WTC11 (cell line): ENCODE results near the gene GP9. TPM values are rescaled to one million over a fixed set of nuclear protein-coding genes. Genes with fewer than 3 reads are reported as not detected.
A peak's percentile ranks its signal among the peaks of the same experiment; 100 is the strongest.
"Not testable (repeated sequence)": the region's sequence is repeated elsewhere in the genome, so short reads cannot be mapped to it uniquely, and the experiment has no call there.

Source experiments
- ATAC-seq: fragments of 200-7000 bp; cut with Tn5 transposase; 2 replicates; pipeline ENCODE4 v1.10.0; 2021; ENCODE audit warnings: mild to moderate bottlenecking, moderate library complexity
- CTCF ChIA-PET: fragments of 300-600 bp; sonication (Branson Sonifier 250); formaldehyde crosslinking; loops from one replicate; lab custom pipeline; 2021; ENCODE audit warnings: antibody characterized with exemption; lab: Charles Lee
- POLR2A ChIA-PET: fragments of 350-600 bp; sonication (Branson Sonifier 250); formaldehyde crosslinking; loops from one replicate; lab custom pipeline; 2021; ENCODE audit warnings: antibody characterized with exemption; lab: Charles Lee
- DNase-seq: peaks from one replicate; pipeline ENCODE4 v3.0.0; 2021; ENCODE audit warnings: low spot score
- H3K27ac Mint-ChIP-seq: 2 replicates; pipeline ENCODE4 v1.8.0; 2021; ENCODE audit warnings: mixed read lengths
- H3K27me3 Mint-ChIP-seq: 2 replicates; pipeline ENCODE4 v1.8.0; 2021; ENCODE audit warnings: low read depth, mild to moderate bottlenecking, moderate library complexity, mixed read lengths
- H3K36me3 Mint-ChIP-seq: 2 replicates; pipeline ENCODE4 v1.8.0; 2021; ENCODE audit warnings: mixed read lengths
- H3K4me1 Mint-ChIP-seq: 2 replicates; pipeline ENCODE4 v1.8.0; 2022; ENCODE audit warnings: mixed read lengths
- H3K4me3 Mint-ChIP-seq: 2 replicates; pipeline ENCODE4 v1.8.0; 2021; ENCODE audit warnings: mild to moderate bottlenecking, moderate library complexity, mixed read lengths
- H3K9me3 Mint-ChIP-seq: 2 replicates; pipeline ENCODE4 v1.8.0; 2021; ENCODE audit warnings: mixed read lengths
- ATF1 ChIP-seq: sonication (generic); formaldehyde crosslinking; IDR thresholded peaks from 2 replicates; pipeline ENCODE4 v1.8.1; 2023; ENCODE audit warnings: mild to moderate bottlenecking, moderate library complexity, missing genetic modification reagents
- ELF4 ChIP-seq: sonication (generic); formaldehyde crosslinking; IDR thresholded peaks from 2 replicates; pipeline ENCODE4 v1.8.1; 2022; ENCODE audit warnings: low read depth, mild to moderate bottlenecking, moderate library complexity, missing genetic modification reagents
- FOXK1 ChIP-seq: sonication (generic); formaldehyde crosslinking; IDR thresholded peaks from 2 replicates; pipeline ENCODE4 v1.8.0; 2022; ENCODE audit warnings: mild to moderate bottlenecking, moderate library complexity, missing genetic modification reagents
- GRHL2 ChIP-seq: fragments of 250-450 bp; sonication (Bioruptor Pico); IDR thresholded peaks from 2 replicates; pipeline ENCODE4 v1.8.0; 2022; ENCODE audit warnings: mild to moderate bottlenecking, moderate library complexity; ENCODE audit not compliant: insufficient replicate concordance, severe bottlenecking
- MXD4 ChIP-seq: fragments of 250-450 bp; sonication (Bioruptor Pico); IDR thresholded peaks from 2 replicates; pipeline ENCODE4 v1.8.0; 2021; ENCODE audit warnings: mild to moderate bottlenecking, moderate library complexity, borderline replicate concordance
- NFYB ChIP-seq: sonication (generic); formaldehyde crosslinking; conservative IDR thresholded peaks from 2 replicates; pipeline ENCODE4 v1.8.0; 2022; ENCODE audit warnings: low read depth, missing genetic modification reagents
- NR2C2 ChIP-seq: sonication (generic); formaldehyde crosslinking; IDR thresholded peaks from 2 replicates; pipeline ENCODE4 v1.8.0; 2022; ENCODE audit warnings: mild to moderate bottlenecking, missing genetic modification reagents
- PRRX2 ChIP-seq: fragments of 250-450 bp; sonication (Bioruptor Pico); IDR thresholded peaks from 2 replicates; pipeline ENCODE4 v1.8.0; 2021; ENCODE audit warnings: mild to moderate bottlenecking
- ZNF263 ChIP-seq: sonication (generic); formaldehyde crosslinking; IDR thresholded peaks from 2 replicates; pipeline ENCODE4 v1.8.1; 2022; ENCODE audit warnings: low read depth, mild to moderate bottlenecking, moderate library complexity, missing genetic modification reagents
- total RNA-seq: library from RNA; stranded (reverse); gene quantifications from 3 replicates; pipeline ENCODE4 v1.2.3, GENCODE V29; 2021
- TF ChIP-seq, protein P1 (sequence below): sonication (generic); formaldehyde crosslinking; IDR thresholded peaks from 2 replicates; pipeline ENCODE4 v1.8.1; 2022; ENCODE audit warnings: low read depth, missing genetic modification reagents, borderline replicate concordance
- TF ChIP-seq, protein P2 (sequence below): sonication (generic); formaldehyde crosslinking; IDR thresholded peaks from 2 replicates; pipeline ENCODE4 v1.8.1; 2023; ENCODE audit warnings: mild to moderate bottlenecking, moderate library complexity, missing genetic modification reagents
- TF ChIP-seq, protein P3 (sequence below): fragments of 250-450 bp; sonication (Bioruptor Pico); IDR thresholded peaks from 2 replicates; pipeline ENCODE4 v1.8.0; 2021; ENCODE audit warnings: mild to moderate bottlenecking
- TF ChIP-seq, protein P4 (sequence below): fragments of 250-450 bp; sonication (Bioruptor Pico); IDR thresholded peaks from 2 replicates; pipeline ENCODE4 v1.9.0; 2021; ENCODE audit warnings: mild to moderate bottlenecking

GP9 gene
- total RNA-seq, 1 experiment from 2014 or later = not detected

DNA sequence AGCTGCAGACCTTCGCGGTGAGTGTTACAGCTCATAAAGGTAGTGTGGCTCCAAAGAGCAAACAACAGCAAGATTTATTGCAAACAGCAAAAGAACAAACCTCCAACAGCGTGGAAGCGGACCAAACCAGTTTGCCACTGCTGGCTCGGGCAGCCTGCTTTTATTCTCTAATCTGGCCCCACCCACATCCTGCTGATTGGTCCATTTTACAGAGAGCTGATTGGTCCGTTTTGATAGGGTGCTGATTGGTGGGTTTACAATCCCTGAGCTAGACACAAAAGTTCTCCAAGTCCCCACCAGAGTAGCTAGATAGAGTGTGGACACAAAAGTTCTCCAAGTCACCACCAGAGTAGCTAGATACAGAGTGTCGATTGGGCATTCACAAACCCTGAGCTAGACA, 7.1 kb downstream of the GP9 start:
- CTCF ChIA-PET = interaction anchor here (1.0 to 4.4 kb wide), 7 partner anchors 13 to 178 kb away, joined by 3 to 26 read pairs (median 5); partner anchors contain the start of gene RAB43

DNA sequence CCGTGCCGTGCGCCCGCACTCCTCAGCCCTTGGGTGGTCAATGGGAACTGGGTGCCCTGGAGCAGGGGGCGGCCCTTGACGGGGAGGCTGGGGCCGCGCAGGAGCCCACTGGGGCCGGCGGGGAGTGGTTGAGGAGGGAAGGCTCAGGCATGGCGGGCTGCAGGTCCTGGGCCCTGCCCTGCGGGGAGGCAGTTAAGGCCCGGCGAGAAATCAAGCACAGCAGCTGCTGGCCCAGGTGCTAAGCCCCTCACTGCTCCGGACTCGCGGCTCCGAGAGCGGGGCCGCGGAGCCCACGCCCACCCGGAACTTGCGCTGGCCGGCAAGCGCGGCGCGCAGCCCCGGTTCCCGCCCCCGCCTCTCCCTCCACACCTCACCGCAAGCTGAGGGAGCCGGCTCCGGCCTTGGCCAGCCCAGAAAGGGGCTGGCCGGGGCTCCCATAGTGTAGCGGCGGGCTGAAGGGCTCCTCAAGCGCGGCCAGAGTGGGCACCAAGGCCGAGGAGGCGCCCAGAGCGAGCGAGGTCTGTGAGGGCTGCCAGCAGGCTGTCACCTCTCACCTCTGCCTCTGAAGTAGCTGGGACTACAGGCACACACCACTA, 7.8 kb downstream of the GP9 start:
- H3K27me3 Mint-ChIP-seq = peaks cover 4% of the 10 kb centered on the region; the same call in 1 of the 2 replicates
- no peaks in the 10 kb centered on the region for H3K36me3 Mint-ChIP-seq
- no peak overlapping the region for H3K27ac Mint-ChIP-seq
- H3K9me3 Mint-ChIP-seq = peaks cover 26% of the 10 kb centered on the region
- no peak for DNase-seq
- no peak for TF ChIP-seq PRRX2 (CRISPR knock-in tag)
- no peak overlapping the region for H3K4me3 Mint-ChIP-seq
- POLR2A ChIA-PET = interaction anchor here (0.7 kb wide), 1 partner anchor 10 kb away, joined by 3 read pairs; no protein-coding TSS in a partner anchor
- CTCF ChIA-PET = interaction anchor here (1.0 to 4.4 kb wide), 9 partner anchors 11 to 177 kb away, joined by 3 to 26 read pairs (median 4); partner anchors contain the start of gene RAB43
- H3K4me1 Mint-ChIP-seq = no peaks in the 10 kb centered on the region
- no peak for ATAC-seq

More for the DNA sequence above, 7.1 kb downstream of the GP9 start:
- H3K27ac Mint-ChIP-seq, POLR2A ChIA-PET, H3K4me3 Mint-ChIP-seq, ATAC-seq, H3K36me3 Mint-ChIP-seq, H3K4me1 Mint-ChIP-seq, H3K27me3 Mint-ChIP-seq, DNase-seq: not testable (repeated sequence)
- TF ChIP-seq NFYB (CRISPR knock-in tag) = peak; percentile 72
- peaks cover 26% of the 10 kb centered on the region for H3K9me3 Mint-ChIP-seq

DNA sequence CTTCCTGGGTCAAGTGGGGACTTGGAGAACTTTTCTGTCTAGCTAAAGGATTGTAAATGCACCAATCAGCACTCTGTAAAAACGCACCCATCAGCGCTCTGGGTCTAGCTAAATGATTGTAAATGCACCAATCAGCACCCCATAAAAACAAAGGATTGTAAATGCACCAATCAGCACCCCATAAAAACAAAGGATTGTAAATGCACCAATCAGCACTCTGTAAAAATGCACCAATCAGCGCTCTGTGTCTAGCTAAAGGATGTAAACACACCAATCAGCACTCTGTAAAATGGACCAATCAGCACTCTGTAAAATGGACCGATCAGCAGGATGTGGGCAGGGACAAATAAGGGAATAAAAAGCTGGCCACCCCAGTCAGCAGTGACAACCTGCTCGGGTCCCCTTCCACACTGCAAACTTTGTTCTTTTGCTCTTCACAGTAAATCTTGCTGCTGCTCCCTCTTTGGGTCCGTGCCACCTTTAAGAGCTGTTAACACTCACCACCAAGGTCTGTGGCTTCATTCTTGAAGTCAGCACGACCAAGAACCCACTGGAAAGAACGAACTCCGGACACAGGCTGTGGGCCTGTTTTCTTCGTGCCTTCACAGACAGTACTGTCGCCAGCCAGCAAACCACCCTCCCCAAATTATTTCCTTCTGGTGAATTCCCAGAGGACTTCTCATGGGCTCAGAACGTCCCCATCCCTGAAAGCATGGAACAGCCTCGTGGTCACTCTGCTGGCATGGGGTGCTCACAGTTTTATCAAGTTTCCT, 8.9 kb downstream of the GP9 start:
- peaks cover 26% of the 10 kb centered on the region for H3K9me3 Mint-ChIP-seq
- H3K4me1 Mint-ChIP-seq, ATAC-seq, H3K4me3 Mint-ChIP-seq, H3K36me3 Mint-ChIP-seq, H3K27ac Mint-ChIP-seq, DNase-seq, H3K27me3 Mint-ChIP-seq, POLR2A ChIA-PET: not testable (repeated sequence)
- CTCF ChIA-PET = interaction anchor here (0.5 to 4.4 kb wide), 5 partner anchors 14 to 99 kb away, joined by 3 to 26 read pairs (median 5); no protein-coding TSS in a partner anchor

DNA sequence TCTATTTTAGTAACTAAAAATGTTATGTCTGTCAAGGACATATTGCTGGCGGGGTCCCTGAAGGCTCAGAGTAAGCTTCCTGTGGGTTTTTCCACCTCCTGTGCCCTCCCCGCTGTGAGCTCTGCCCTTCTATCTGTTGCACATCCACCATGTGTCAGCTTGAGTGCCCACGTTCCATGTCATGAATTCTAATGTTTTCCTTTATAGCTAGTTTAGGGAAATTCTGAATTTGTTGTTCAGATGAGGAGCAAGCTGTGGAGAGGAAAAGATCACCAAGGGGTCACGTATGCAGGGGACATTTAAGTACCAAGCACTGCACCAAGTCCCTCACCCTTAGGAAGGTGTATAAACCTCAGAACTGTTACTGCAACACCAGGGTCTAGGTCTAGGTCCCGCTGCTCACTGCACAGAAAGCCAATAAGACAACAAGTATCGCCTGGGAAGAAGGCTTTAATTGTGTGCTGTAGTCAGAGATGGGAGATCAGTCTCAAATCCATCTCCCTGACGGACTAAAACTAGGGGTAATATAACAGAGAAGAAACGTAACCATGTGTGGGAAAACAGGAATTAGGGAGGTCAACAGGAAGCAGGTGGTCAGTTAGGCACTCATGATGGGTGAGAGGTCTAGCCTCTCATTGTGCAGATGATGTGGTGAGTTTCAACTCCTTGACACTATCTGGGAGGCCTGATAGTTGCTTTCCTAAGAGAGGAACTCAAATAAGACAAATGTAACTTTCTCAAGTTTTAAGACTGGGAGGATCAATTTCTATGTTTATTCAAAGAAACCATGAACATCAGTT, 9.7 kb downstream of the GP9 start:
- H3K4me1 Mint-ChIP-seq = no peaks in the 10 kb centered on the region
- H3K27me3 Mint-ChIP-seq = peaks cover 4% of the 10 kb centered on the region; the same call in 1 of the 2 replicates
- CTCF ChIA-PET = interaction anchor here (1.6 to 4.4 kb wide), 4 partner anchors 17 to 100 kb away, joined by 3 to 26 read pairs (median 18); no protein-coding TSS in a partner anchor
- ATAC-seq (no peak), DNase-seq (no peak)
- H3K9me3 Mint-ChIP-seq = peaks cover 28% of the 10 kb centered on the region
- POLR2A ChIA-PET = no interaction called here
- H3K27ac Mint-ChIP-seq = no peak overlapping the region
- no peaks in the 10 kb centered on the region for H3K36me3 Mint-ChIP-seq
- no peak overlapping the region for H3K4me3 Mint-ChIP-seq
- TF ChIP-seq ELF4 (no peak), ZNF263 (CRISPR knock-in tag) (no peak), GRHL2 (CRISPR knock-in tag) (no peak), FOXK1 (no peak), PRRX2 (CRISPR knock-in tag) (no peak), MXD4 (CRISPR knock-in tag) (no peak), NR2C2 (CRISPR knock-in tag) (no peak), ATF1 (CRISPR knock-in tag) (no peak)
- TF ChIP-seq, protein P1, sequence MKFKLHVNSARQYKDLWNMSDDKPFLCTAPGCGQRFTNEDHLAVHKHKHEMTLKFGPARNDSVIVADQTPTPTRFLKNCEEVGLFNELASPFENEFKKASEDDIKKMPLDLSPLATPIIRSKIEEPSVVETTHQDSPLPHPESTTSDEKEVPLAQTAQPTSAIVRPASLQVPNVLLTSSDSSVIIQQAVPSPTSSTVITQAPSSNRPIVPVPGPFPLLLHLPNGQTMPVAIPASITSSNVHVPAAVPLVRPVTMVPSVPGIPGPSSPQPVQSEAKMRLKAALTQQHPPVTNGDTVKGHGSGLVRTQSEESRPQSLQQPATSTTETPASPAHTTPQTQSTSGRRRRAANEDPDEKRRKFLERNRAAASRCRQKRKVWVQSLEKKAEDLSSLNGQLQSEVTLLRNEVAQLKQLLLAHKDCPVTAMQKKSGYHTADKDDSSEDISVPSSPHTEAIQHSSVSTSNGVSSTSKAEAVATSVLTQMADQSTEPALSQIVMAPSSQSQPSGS (CRISPR knock-in tag) = no peak
- TF ChIP-seq, protein P2, sequence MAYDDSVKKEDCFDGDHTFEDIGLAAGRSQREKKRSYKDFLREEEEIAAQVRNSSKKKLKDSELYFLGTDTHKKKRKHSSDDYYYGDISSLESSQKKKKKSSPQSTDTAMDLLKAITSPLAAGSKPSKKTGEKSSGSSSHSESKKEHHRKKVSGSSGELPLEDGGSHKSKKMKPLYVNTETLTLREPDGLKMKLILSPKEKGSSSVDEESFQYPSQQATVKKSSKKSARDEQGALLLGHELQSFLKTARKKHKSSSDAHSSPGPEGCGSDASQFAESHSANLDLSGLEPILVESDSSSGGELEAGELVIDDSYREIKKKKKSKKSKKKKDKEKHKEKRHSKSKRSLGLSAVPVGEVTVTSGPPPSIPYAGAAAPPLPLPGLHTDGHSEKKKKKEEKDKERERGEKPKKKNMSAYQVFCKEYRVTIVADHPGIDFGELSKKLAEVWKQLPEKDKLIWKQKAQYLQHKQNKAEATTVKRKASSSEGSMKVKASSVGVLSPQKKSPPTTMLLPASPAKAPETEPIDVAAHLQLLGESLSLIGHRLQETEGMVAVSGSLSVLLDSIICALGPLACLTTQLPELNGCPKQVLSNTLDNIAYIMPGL = no peak
- TF ChIP-seq, protein P3, sequence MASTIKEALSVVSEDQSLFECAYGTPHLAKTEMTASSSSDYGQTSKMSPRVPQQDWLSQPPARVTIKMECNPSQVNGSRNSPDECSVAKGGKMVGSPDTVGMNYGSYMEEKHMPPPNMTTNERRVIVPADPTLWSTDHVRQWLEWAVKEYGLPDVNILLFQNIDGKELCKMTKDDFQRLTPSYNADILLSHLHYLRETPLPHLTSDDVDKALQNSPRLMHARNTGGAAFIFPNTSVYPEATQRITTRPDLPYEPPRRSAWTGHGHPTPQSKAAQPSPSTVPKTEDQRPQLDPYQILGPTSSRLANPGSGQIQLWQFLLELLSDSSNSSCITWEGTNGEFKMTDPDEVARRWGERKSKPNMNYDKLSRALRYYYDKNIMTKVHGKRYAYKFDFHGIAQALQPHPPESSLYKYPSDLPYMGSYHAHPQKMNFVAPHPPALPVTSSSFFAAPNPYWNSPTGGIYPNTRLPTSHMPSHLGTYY = no peak
- TF ChIP-seq, protein P4, sequence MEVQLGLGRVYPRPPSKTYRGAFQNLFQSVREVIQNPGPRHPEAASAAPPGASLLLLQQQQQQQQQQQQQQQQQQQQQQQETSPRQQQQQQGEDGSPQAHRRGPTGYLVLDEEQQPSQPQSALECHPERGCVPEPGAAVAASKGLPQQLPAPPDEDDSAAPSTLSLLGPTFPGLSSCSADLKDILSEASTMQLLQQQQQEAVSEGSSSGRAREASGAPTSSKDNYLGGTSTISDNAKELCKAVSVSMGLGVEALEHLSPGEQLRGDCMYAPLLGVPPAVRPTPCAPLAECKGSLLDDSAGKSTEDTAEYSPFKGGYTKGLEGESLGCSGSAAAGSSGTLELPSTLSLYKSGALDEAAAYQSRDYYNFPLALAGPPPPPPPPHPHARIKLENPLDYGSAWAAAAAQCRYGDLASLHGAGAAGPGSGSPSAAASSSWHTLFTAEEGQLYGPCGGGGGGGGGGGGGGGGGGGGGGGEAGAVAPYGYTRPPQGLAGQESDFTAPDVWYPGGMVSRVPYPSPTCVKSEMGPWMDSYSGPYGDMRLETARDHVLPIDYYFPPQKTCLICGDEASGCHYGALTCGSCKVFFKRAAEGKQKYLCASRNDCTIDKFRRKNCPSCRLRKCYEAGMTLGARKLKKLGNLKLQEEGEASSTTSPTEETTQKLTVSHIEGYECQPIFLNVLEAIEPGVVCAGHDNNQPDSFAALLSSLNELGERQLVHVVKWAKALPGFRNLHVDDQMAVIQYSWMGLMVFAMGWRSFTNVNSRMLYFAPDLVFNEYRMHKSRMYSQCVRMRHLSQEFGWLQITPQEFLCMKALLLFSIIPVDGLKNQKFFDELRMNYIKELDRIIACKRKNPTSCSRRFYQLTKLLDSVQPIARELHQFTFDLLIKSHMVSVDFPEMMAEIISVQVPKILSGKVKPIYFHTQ (CRISPR knock-in tag) = no peak
